Right ventricle myocardium superior (tissue), 1 donor: Measurements from ENCODE around the gene COMTD1. TPM values are rescaled to one million over a fixed set of nuclear protein-coding genes. Genes with fewer than 3 reads are reported as not detected.
"Not testable (repeated sequence)": the region's sequence is repeated elsewhere in the genome, so short reads cannot be mapped to it uniquely, and the experiment has no call there.

Experiments
- ATAC-seq: fragments of 200-7000 bp; cut with Tn5 transposase; one replicate; pipeline ENCODE4 v1.9.1; 2020; ENCODE audit warnings: mild to moderate bottlenecking; ENCODE audit not compliant: poor library complexity
- DNase-seq: peaks from one replicate; pipeline ENCODE4 v3.0.0-alpha.2; 2020
- intact Hi-C: fragments of 100-400 bp; cut with DNase I; formaldehyde crosslinking; loops from one replicate; pipeline ENCODE4 v1.11.2; 2022
- total RNA-seq: library from RNA; stranded (reverse); fragmentation: NEBNext Ultra II Directional; extraction: Animal tissue kit (Norgen Biotek cat#: 25700); gene quantifications from one replicate; pipeline ENCODE4 v1.2.1, GENCODE V29; 2021
- donor health status: DM: no; HTN: yes; CAD: no; lungs with severe emphysema.

Gene COMTD1
- total RNA-seq, 1 donor from 2014 or later = 34.0 TPM

DNA sequence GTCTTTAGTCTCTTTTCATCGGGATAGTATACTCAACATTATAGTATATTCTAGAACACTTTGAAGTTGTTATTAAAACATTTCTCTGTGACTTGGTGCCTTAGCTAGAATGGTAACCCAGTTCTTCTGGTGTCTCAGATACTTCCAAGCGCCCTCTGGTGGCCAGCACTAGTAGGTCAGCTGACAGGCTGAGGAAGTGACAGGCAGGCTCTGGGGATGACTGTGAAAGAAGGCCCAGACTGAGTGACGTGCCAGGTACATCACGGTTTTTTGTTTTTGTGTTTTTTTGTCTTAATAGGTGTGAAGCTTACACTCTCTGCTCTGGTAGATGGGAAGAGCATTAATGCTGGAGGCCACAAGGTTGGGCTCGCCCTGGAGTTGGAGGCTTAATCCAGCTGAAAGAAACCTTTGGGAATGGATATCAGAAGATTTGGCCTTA is 5.1 kb downstream of the COMTD1 start:
- no peak for ATAC-seq
- DNase-seq = peak; percentile 95
- intact Hi-C loops = loop anchor here (5.0 kb wide), 1 partner anchor 118 kb away; the partner anchor contains the start of gene SAMD8

DNA sequence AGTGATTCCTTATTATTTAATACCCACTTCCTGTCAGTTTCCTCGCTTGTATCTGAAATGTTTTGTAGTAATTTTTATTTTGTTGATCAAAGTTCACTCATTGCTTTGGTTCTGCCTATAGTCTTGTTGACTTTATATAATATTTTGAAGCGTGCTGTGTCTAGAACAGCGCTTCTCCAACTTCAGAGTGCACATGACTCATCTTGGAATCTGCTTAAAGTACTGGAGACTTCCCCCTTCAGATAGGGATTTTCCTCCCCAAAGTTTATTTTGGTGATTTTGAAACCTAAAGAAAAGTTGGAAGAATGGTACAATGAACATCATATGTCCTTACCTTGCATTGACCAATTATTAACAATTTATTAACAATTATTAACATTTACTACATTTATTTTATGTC is 5.8 kb downstream of the COMTD1 start:
- ATAC-seq = no peak
- intact Hi-C loops = loop anchor here (5.0 kb wide), 1 partner anchor 118 kb away; the partner anchor contains the start of gene SAMD8
- no peak for DNase-seq

DNA sequence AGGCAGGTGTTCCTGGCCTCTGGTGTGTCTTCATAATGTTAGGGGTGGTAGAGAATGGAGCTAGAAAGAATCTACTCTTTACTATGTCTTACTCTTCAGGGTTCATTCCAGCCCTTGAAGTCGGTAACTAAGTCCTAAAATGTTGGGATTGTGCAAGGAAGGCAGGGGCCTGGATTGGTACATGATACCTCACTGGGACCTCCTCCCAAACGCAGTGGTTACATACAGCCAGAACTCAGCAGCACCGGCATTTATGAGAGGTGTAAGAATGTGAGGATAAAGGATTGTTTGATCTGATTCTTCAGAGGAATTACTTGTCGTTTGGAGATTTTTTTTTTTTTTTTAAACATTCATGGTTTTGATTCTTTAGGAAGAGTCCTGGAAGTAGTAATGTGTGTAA is 6.9 kb downstream of the COMTD1 start:
- no peak for ATAC-seq
- intact Hi-C loops = no loop called here
- DNase-seq = no peak

DNA sequence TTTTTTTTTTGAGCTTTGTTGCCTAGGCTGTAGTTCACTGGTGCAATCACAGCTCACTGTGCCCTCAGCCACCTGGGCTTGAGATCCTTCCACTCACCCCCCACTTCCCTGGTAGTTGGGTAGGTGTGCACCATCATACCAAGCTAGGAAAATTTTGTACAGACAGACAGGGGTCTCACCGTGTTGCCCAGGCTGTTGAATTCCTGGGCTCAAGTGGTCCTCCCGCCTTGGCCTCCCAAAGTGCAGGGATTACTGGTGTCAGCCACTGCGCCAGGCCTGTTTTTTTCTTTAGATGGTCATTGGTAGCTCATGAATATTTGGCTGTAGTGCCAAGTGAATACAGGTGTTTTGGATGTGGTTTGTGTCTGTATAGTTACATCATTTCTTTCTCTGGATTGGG is 7.5 kb downstream of the COMTD1 start:
- ATAC-seq (no peak), DNase-seq (no peak)
- intact Hi-C loops = no loop called here

DNA sequence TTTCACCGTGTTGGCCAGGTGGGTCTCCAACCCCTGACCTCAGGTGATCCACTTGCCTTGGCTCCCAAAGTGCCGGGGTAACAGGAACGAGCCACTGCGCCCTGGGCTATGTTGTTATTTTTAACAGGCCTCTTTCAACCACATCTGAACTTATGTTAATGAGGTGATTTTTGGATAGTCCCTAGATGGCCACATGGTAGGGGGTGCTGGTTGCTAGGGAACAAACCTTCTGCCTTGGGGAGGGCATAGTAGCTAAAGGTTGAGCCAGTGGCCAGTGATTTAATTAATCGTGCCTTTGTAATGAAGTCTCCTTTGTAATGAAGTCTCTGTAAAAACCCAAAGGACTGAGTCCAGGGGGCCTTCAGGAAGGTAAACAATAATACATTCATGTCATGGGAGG is 9.1 kb downstream of the COMTD1 start:
- intact Hi-C loops = no loop called here
- DNase-seq = no peak
- no peak for ATAC-seq

DNA sequence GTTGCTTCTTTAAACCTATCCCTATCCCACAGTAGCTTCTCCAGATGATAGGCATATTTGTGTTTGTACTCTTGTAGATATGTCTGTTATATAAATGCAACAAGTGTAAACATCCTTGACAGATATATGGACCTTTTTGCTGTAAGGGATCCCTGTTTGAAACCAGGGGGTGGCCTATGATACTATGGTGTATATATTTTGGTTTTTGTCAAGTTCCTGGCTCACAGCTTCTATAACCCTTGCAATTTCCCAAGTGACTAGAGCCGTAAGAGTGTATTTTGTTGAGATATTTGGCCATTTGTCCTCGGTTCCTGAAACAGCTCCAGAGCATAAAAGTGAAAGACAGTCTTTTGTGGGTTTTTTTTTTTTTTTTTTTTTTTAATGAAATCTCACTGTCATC is 9.7 kb downstream of the COMTD1 start:
- no peak for ATAC-seq
- intact Hi-C loops = no loop called here

DNA sequence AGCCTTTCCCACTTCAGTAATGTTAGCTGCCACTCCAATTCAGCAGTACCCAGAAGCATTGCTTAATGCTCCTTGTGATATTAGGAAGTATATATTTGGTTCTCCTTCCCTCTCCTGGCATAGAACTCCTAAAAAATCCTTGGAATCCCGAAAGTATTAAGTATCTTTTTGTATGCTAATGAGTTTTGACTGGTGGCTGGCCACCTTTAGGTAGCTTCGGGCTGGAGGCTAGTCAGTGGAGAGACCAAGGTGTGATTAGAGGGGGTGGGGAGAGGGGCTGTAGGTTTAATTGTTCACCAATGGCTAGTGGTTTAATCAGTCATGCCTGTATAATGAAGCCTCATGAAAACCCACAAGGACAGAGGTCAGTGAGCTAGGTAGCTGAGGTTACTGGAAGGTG is 12.2 kb downstream of the COMTD1 start:
- intact Hi-C loops = no loop called here
- ATAC-seq = no peak

More for the DNA sequence above, 9.7 kb downstream of the COMTD1 start:
- DNase-seq = no peak

DNA sequence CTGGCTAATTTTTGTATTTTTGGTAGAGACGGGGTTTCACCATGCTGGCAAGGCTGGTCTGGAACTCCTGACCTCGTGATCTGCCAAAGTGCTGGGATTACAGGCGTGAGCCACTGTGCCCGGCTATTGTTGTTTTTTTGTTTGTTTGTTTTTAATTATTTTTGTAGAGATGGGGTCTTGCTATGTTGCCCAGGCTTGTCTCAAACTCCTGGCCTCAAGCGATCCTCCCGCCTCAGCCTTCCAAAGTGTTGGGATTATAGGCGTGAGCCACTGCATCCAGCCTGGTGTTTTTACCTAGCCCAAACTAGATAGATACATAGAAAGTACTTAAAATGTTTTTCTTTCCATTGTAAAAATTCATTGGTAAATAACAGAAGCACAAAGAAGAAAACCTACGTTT is 14.3 kb downstream of the COMTD1 start:
- intact Hi-C loops, DNase-seq, ATAC-seq: not testable (repeated sequence)

More for the DNA sequence above, 12.2 kb downstream of the COMTD1 start:
- DNase-seq = no peak

DNA sequence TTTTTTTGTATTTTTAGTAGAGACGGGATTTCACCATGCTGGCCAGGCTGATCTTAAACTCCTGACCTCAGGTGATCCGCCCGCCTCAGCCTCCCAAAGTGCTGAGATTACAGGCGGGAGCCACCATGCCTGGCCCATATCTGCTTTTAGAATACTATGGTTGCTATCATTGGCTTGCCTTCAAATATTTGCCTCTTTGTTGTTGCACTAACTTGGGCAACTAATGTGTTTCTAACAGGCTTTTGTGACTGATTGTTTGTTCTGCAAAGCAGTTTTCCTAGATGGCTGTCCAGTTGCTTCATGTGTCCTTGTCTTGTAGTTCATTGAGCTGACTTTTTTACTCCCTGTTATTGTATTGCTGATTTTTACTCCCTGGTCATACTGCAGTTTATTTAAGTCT is 15.5 kb downstream of the COMTD1 start:
- no peak for DNase-seq
- ATAC-seq = peak; percentile 18
- intact Hi-C loops = no loop called here

DNA sequence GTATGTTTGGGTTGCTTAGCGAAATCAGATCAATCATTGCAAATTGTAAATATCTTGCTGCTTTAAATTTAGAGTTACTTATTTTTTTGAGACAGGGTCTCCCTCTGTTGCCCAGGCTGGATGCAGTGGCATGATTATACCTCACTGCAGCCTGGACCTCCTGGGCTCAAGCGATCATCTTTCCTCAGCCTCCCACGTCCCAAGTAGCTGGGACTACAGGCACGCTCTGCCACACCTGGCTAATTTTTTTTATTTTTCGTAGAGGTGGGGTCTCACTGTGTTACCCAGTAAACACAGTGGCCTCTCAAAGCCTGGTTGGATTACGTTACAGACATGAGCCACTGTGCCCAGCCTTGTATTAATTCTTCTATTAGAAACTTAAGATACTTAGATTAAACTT is 23.4 kb downstream of the COMTD1 start:
- DNase-seq (no peak), ATAC-seq (no peak)
- intact Hi-C loops = no loop called here

DNA sequence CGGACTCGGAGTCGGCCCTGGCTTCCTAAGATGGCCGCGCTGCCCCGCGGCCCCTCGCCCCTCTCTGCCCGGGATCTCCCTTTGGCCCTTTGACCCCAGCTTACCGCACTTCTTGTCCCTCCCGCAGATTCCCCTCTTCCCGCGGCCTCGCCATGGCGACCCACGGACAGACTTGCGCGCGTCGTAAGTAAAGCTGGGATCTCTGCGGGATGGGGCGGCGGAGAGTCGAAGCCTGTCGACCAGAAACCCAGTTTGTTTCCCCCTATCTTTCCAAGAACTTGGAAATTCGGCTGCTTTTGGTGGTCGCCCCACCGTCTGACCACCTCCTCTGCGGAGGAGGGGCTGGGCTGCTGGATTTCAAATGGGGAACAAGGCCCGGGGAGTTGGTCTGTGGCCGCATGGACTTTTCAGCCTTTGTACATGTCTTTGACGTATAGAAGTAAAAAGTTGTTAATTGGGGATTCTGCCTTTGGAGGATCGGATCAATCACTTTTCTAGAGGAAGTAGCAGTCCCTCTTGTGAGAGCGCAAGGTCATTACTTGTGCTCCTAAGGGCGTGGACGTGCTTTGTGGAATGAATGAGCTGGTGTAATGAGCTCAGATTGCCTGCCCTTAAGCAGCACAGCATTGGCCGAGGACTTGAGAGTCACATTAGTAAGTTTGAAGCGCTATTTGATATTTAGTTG is 24.6 kb downstream of the COMTD1 start:
- ATAC-seq (no peak), DNase-seq (no peak)

DNA sequence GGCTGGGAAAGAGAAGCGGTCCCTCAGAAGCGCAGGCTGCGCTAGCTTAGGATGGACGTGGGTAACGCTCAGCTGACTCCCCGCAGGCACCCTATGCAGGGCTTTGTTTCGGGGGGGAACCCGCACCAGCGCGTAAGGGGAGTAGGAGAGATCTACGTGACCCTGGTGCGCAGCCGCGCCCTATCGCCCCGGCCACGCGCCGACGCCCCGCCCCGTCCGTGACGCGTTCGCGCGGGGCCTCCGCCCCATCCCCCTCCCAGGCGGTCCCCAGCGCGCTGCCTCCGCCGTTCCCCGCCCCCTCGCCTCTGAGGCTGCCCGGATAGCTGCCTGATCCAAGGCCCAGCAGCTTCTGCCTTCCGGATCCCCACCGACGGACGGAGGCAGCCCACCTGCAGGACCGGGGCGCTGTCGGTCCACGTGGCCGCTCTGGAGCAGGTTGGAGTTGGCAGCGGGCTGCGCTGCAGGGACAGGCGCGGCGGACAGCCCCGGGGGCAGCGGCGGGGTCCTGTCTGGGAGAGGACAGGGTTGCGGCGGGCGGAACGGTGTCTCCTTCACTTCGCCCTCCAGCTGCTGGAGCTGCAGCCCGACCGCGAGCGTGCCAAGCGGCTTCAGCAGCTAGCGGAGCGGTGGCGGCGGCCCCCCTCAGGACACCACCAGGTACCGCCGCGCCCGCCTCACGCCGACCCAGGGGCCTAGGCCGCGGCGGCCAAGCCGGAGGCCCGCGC is 25.3 kb downstream of the COMTD1 start, which contains the start of gene VDAC2:
VDAC2 (plus strand) TSS at position 515 of the 725 bp plus-strand sequence. CDS start 363 bp downstream, outside the sequence.
- peak; percentile 95 for DNase-seq
- peak; percentile 98 for ATAC-seq
- intact Hi-C loops = no loop called here

More for the DNA sequence above, 24.6 kb downstream of the COMTD1 start:
- intact Hi-C loops = no loop called here

DNA sequence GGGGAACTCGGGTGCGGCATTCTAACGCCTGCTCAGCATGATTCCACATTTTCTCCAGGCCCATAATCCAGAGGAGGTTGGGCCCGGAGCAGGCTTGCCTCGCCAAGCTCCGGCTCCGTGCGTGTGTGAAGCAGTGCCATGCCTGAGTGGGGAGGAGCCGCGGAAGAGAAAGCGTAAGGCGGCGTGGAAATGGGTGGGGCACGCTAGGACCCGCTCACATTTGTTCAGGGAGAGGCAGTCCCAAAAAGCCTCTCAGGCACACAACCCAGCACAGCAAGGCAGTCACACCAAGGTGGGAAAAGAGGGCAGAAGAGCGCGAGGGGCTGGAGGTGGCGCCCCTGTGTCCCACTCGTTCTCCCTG is 25.9 kb downstream of the COMTD1 start:
- DNase-seq (peak; percentile 91), ATAC-seq (peak; percentile 84)
- intact Hi-C loops = no loop called here

DNA sequence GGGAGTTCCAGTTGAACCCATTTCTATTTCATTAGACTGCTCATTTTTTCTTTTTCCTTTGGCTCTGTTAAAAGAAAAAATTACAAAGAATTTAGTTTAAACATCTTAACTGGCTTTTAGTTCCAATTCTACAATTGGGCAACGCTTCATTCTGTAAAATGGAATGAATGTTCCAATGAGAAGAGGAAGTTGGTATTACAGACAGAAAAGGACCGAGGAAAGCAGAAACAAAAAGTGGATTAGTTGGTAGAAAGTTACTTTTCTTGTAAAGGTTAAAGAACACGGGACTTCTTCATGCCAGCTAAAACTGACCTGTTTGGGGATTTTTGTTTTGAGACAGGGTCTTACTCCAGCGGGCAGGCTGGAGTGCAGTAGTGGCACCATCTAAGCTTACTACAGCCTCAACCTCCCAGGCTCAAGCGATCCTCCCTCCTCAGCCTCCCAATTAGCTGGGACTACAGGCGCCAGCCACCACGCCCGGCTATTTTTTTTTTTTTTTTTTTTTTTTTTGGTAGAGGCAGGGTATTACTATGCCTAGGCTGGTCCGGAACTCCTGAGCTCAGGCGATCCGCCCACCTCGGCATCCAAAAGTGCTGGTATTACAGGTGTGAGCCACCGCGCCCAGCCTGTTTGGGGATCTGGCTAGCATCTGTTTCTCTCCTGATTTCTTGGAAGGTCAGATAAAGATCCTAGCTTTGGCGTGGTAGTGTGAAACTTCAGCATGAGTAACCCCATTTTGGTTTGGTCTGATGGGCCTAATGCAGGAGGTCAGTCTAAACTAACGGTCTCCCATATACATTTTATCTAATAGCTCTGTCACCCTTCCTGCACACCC is 26.5 kb downstream of the COMTD1 start:
- intact Hi-C loops = no loop called here
- no peak for DNase-seq
- no peak for ATAC-seq

DNA sequence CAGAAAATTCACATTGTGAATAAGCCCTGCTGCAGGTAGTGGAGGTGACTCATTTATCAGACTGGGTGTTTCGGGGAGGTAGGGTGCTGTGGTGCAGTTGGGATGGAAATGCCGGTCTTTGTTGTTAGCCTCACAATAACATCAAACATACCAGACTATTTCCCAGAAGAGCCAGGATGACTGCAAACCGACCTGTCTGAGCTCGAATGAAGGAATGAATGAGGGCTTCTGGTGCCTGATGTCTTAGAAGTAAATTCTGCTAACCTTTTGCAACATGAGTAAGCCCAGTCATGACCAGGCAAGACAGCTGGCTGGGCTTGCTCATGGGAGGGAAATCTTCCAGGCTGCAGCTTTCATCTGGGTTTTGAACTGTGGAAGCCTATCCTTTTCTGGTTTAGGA is 27.6 kb downstream of the COMTD1 start:
- ATAC-seq = no peak
- intact Hi-C loops = no loop called here
- no peak for DNase-seq

DNA sequence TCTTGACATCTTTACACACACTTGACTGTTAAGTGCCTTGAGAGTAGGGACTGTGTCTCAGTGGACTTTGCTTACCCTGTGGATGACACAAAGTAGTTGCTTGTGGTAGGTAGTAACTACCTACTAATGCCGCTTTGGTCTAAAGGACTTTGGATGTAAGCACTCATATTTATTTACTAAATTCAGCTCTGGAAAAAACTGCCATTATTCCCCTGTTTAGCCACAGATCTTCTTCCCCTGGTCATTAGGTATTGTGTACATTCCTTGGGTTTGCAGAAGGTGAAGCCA is 28.0 kb downstream of the COMTD1 start:
- no peak for DNase-seq
- ATAC-seq = no peak
- intact Hi-C loops = no loop called here

DNA sequence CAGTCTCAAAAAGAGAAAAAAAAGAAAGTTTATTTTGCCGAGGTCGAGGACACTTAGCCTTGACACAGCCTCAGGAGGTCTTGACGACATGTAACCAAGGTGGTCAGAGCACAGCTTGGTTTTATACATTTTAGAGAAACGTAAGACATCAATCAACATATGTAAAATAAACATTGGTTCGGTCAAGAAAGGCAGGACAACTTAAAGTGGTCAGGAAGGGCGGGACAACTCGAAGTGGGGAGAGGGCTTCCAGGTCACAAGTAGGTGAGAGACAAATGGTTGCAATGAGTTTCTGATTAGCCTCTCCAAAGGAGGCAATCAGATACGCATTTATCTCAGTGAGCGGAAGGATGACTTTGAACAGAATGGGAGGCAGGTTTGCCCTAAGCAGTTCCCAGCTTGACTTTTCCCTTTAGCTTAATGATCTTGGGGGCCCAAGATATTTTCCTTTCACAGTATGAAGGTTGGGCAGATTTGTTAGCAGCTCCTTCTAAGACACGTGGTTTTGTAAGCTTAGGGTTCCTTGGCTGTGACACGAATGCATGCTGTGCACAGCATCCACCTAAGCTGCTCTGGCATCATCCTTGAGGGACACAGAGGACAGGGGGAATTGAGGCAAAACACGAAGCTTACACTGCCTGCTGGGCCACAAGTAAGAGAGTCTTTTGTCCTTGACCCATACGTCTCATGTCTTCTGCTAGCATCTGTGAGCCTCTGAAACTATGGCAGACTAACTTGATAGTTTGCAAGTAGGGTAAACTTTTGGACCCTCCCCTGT is 28.5 kb downstream of the COMTD1 start:
- intact Hi-C loops = no loop called here
- DNase-seq (no peak), ATAC-seq (no peak)

DNA sequence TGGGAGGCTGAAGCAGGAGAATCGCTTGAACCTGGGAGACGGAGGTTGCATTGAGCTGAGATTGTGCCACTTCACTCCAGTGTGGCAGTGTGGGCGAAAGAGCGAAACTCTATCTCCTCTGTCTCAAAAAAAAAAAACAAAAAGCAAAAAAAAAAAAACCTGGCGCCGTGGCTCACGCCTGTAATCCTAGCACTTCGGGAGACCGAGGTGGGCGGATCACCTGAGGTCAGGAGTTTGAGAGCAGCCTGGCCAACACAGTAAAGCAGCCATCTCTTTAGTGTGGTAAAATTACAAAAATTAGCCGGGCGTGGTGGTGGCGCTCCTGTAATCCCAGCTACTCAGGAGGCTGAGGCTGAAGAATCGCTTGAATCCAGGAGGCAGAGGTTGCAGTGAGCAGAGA is 29.1 kb downstream of the COMTD1 start:
- intact Hi-C loops, DNase-seq, ATAC-seq: not testable (repeated sequence)

DNA sequence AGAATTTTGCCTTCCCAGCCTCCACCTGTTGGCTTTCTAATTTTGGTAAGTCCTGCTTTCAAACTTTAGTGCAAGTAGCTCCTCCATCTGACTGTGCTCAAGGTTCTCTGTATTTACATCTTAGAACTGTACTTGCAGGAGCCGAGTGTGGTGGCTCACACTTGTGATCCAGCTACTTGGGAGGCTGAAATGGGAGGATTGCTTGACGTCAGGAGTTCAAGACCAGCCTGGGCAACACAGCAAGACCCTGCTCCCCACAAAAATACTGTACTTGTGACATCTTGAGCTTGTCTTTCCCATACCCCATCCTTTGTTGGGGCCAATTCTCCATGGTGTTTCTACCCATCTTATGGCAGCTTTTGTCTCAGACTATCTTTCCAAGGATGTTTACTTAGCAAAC is 29.8 kb downstream of the COMTD1 start:
- DNase-seq (no peak), ATAC-seq (no peak)
- intact Hi-C loops = no loop called here
